HG03060 (cell line): ENCODE data around the gene ATMIN.
A peak's percentile ranks its signal among the peaks of the same experiment; 100 is the strongest.

Experiments used
- ATAC-seq: cut with Tn5 transposase; IDR thresholded peaks from one replicate; pipeline ENCODE4 v1.9.1; 2021; ENCODE audit warnings: low read depth, moderate number of reproducible peaks; ENCODE audit not compliant: unreplicated experiment

ATMIN gene, protein sequence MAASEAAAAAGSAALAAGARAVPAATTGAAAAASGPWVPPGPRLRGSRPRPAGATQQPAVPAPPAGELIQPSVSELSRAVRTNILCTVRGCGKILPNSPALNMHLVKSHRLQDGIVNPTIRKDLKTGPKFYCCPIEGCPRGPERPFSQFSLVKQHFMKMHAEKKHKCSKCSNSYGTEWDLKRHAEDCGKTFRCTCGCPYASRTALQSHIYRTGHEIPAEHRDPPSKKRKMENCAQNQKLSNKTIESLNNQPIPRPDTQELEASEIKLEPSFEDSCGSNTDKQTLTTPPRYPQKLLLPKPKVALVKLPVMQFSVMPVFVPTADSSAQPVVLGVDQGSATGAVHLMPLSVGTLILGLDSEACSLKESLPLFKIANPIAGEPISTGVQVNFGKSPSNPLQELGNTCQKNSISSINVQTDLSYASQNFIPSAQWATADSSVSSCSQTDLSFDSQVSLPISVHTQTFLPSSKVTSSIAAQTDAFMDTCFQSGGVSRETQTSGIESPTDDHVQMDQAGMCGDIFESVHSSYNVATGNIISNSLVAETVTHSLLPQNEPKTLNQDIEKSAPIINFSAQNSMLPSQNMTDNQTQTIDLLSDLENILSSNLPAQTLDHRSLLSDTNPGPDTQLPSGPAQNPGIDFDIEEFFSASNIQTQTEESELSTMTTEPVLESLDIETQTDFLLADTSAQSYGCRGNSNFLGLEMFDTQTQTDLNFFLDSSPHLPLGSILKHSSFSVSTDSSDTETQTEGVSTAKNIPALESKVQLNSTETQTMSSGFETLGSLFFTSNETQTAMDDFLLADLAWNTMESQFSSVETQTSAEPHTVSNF

DNA sequence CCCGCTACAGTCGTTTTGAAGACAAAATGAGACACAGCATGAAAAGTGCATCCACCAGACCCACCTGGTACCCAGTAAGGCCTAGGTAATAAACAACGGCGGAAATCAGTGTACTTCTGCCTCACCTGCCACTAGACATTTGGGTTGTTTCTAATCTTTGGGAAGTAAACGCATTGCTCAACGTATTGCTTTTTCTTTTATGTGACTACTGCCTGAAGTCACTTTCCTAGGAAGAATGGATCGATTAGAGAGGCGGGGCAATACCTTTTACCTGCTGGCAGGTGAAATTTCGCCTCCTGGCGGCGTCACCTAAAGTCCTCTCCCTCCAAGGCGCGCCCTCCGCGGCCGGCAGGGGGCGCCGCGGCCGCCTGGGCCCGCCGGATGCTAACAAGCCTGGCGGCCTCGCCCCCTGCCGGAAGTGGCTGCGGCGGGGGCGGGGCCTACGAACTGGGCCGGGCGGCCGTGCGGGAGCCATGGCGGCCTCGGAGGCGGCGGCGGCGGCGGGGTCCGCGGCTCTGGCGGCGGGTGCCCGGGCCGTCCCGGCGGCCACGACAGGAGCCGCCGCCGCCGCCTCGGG lies at the start of gene ATMIN:
Gene ATMIN, plus strand, starts transcription at position 445 of the 577 bp plus-strand sequence. Its CDS starts 29 bp downstream, at position 474.
- no peak for ATAC-seq

DNA sequence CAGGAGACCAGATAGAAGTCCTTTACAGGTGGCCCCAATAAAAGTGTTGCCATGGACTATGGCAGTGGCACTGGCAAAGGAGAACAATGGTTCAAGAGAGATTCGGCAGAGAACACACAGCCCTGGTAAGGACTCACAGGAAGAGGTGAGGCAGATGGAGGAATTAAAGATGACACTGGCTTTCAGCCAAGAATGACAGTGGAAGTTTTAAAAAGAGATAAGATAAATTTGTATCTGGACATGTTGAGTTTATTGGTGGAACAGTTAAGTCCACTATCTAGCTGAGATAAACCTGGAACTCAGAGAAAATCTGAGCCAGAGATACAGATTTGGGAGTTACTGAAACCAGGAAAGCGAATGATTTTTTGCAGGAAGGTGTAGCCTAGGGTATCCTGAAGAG lies 49.1 kb upstream of the ATMIN start:
- ATAC-seq, result no peak

GRCh38 chr16:80988756-80989155 lies 46.9 kb upstream of the ATMIN start:
- no peak for ATAC-seq

DNA sequence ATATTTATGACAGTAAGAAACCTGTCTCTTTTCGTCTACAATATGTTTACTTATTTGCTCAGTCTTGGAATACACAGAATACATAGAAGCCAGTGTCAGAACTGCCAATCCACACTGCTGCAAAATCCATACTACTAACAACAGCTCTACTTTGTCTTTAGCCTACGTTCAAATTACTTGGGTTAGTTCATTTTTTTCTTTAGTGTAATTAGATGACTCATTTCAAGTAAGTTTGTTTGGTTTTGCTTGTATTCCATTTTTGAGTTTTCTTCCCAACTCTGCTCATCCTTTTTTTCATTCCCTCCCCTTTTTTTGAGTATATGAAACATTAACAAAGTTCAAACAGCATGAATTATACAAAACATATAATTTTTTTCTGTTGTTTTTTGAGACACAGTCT lies 45.8 kb upstream of the ATMIN start:
- no peak for ATAC-seq

- ATAC-seq, result no peak
Measured at GRCh38 chr16:80990577-80990976, 45.1 kb upstream of the ATMIN start.

DNA sequence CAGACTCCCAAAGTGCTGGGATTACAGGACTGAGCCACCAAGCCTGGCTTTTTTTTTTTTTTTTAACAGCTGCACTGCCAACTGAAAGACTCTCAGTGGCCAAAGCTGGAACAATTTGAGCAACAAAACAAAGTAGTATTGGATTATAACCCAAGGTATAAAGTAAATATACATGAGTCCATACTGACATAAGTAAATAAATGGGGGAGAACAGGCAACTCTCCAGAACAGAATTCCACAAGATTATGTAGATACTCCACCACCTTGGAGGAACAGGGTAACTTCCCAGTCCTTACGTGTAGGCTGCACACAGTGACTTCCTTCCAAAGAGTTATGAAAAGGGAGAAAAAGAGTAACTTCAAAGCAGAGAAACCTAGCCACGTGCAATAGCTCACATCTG lies 44.7 kb upstream of the ATMIN start:
- ATAC-seq, result no peak

DNA sequence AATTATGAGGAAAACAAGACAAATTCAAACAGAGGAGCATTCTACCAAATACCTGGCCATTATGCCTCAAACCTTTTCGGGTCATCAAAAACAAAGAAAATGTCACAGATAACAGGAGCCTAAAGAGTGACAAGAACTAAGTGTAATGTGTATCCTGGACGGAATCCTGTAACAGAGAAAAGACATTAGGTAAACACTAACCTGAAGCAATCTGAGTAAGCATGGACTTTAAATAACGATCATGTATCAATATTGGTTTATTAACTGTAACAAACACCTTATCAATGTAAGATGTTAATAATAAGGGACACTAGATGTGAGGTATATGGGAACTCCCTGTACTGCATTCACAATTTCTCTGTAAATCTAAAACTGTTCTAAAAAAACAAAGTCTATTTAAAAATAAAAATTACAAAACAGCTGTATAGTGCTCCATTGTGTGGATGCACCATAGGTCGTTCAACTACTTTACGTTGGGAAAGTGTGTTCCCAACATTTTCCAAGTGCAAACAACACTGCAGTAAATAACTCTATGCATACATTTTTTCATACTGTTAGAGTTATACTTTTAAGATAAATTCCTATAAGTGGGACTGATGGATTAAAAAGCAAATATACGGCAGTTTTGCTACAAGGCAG lies 43.7 kb upstream of the ATMIN start:
- ATAC-seq, result no peak

DNA sequence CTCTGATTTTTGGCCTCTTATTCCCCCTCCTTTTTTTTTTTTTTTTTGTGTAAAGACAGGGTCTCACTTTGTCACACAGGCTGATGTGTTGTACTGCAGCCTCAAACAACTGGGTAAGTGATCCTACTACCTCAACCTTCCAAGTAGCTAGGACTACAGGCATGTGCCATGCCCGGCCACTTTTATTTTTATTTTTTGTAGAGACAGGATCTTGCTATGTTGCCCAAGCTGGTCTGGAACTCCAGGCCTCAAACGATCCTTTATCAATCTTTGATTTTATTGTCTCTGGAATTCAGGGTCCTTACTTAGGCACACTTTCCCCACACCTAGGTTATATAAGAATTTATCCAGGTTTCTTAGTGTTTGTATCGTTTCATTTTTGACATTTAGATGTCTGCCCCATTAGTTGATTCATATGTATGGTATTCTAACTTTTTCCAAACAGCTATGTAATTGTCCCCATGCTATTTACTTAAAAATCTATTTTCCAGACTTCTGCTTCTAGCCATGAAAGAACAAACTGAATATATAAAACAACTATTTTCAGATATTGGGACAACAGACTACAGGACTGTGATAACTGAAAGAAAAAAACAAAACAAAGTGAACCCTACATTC lies 42.9 kb upstream of the ATMIN start:
- no peak for ATAC-seq

GRCh38 chr16:80993307-80993706 lies 42.3 kb upstream of the ATMIN start:
- ATAC-seq, result no peak

GRCh38 chr16:80993834-80994233 lies 41.8 kb upstream of the ATMIN start:
- ATAC-seq, result no peak

- ATAC-seq, result no peak
Measured at GRCh38 chr16:80994451-80994850, 41.2 kb upstream of the ATMIN start.

DNA sequence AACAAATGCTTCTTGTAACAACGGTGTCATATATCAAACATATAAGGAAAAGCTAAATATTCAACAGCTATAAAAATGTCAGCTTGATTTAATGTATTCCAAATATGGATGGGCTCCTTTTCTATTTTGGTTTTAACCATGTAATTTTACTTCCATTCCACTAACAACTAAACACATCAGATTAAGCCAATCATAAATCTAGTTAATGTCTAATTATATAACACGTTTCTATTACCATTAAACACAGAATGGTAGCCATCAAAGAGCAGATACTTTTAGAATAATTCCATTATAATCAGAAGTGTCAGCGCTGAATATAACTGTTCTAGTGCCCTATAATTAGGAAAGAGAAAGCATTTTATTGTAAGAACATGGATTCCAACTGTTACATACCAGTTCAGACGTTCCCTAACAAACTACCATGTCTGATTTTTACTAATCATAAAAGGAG lies 38.9 kb upstream of the ATMIN start:
- ATAC-seq, result no peak

GRCh38 chr16:80997139-80997798 lies 38.4 kb upstream of the ATMIN start:
- ATAC-seq, result peak; percentile 51

DNA sequence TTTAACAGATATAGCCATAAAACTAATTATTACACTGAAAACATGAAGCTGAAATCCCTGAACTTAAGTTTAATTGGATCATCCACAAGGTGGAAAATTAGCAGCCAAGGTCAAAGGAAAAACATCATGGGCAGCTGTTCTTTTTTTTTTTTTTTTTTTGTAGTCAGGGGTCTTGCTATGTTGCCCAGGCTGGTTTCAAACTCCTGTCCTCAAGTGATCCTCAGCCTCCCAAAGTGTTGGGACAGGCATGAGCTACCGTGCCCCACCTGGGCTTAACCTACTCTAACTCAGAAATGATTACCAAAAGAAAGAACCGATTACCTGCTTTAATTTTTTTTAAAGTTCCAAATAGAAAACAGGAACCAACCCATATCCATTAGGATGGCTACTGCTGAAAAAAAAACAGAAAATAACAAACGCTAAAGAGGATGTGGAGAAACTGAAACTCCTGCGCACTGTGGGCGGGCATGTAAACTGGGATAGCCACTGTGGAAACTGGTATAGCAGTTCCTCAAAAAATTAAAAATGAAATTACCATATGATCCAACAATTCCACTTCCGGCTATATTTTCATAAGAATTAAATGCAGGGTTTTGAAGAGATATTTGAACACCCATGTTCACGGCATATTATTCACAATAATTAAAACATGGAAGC lies 37.5 kb upstream of the ATMIN start:
- ATAC-seq, result no peak

DNA sequence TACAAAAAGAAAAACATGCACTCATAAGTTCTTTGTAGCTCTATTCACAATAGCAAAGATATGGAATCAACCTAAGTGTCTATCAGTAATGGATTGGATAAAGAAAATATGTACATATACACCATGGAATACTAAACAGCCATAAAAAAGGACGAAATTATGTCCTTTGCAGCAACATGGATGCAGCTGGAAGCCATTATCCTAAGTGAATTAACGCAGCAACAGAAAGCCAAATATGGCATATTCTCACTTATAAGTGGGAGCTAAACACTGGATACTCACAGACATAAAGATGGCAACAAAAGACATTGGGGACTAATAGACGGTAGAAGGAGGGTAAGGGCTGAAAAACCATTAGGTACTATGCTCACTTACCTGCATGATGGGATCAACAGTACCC lies 34.8 kb upstream of the ATMIN start:
- no peak for ATAC-seq

DNA sequence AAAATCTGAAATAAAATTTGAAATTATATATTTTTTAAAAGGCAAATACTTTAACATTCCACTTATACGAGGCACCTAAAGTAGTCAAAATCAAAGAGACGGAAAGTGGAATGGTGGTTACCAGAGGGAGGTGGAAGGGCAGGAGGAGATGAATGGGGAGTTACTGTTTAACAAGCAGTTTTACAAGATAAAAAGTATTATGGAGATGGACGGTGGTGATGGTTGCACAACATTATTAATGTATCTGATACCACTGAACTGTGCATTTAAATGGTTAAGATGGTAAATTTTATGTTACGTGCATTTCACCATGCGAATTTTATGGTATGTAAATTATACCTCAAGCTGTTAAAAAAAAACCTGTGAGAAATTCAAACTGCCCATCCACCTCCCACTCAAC lies 34.3 kb upstream of the ATMIN start:
- ATAC-seq, result no peak

DNA sequence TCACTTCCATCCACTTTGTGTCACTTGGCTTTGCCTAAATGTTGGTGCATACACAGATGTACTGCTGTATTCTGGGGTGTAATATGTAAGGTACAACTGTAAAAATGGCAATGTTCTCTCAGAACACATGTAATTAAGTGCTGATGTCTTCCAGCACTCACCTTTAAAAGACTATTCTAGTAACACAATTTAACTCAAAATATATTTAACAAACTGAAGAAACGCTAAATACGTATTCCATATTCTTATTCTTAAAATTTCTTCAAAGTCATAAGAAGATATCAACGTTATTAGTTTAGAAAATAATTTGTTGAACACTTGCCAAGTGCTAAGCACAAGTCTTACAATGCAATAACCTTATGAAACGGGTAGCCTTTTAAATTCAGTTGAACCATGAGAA lies 32.6 kb upstream of the ATMIN start:
- no peak for ATAC-seq

DNA sequence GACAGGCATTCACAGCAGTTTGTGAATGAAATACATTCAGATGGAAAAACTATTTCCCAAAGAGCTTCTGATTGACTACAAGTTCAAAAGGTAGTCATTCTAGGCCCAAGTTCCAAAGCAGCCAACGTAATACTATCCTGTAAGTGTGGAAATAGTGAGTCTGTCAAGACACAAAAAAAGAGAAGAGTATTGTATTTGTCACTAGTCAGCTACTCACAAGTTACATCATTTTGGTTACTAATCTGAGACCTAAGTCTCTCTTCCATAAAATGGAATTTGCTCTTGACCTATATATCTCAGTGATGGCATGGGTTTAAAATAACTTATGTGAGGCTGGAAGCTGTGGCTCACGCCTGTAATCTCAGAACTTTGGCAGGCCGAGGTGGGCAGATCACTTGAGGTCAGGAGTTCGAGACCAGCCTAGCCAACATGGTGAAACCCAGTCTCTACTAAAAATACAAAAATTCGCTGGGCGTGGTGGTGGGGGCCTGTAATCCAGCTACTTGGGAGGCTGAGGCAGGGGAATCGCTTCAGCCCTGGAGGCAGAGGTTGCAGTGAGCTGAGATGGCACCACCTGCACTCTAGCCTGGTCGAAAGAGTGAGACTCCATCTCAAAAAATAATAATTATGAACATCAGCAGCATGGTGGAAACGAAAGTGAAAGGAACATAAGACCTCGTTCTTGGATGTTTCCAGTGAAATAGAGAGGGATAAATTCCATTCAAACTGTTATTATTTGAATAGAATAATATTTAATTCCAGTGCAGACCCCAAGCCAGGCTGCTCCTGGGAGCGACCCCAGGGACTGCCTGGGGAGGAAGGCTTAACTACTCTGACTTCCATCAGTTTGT lies 31.8 kb upstream of the ATMIN start:
- ATAC-seq, result no peak
